IMR-90 (cell line): ENCODE measurements around the gene IRGM. TPM values are rescaled to one million over a fixed set of nuclear protein-coding genes. Genes with fewer than 3 reads are reported as not detected.

Source experiments
- ATAC-seq: fragments of 200-7000 bp; cut with Tn5 transposase; 2 replicates; pipeline ENCODE4 v1.9.1; 2020; ENCODE audit warnings: low read depth, mild to moderate bottlenecking, moderate library complexity
- BruUV-seq: library from RNA; stranded (reverse); fragments of 400-500 nt; replicated peaks from 2 replicates; lab custom pipeline; 2021; lab: Mats Ljungman, UMichigan
- CTCF ChIA-PET: fragments of 300-600 bp; formaldehyde crosslinking; extraction: SDS; loops from one replicate; lab custom pipeline; 2021; ENCODE audit warnings: antibody characterized with exemption; lab: Yijun Ruan, JAX
- POLR2A ChIA-PET: fragments of 300-600 bp; sonication (Branson Sonifier 250); formaldehyde crosslinking; loops from one replicate; lab custom pipeline; 2022; ENCODE audit warnings: antibody characterized with exemption; ENCODE audit not compliant: unreplicated experiment; lab: Charles Lee
- DNase-seq: peaks from one replicate; pipeline ENCODE4 v3.0.0; 2013
- H2AFZ ChIP-seq: replicated peaks from 2 replicates; pipeline ENCODE3; 2013; ENCODE audit warnings: low read length, mild to moderate bottlenecking; ENCODE audit not compliant: poor library complexity
- H2AK5ac ChIP-seq: 2 replicates; pipeline ENCODE4 v1.6.1; 2013; ENCODE audit warnings: low read depth, low read length, inconsistent platforms
- H2AK9ac ChIP-seq: replicated peaks from 2 replicates; pipeline ENCODE3; 2013; ENCODE audit warnings: mild to moderate bottlenecking, low read depth, low read length, moderate library complexity; ENCODE audit not compliant: poor library complexity
- H2BK120ac ChIP-seq: 2 replicates; pipeline ENCODE4 v1.6.1; 2013; ENCODE audit warnings: low read depth, low read length, inconsistent platforms
- H2BK15ac ChIP-seq: 3 replicates; pipeline ENCODE4 v1.6.1; 2013; ENCODE audit warnings: low read depth, low read length, inconsistent platforms
- H2BK20ac ChIP-seq: 2 replicates; pipeline ENCODE4 v1.6.1; 2013; ENCODE audit warnings: low read depth, mild to moderate bottlenecking, inconsistent platforms, low read length, moderate library complexity
- H2BK5ac ChIP-seq: 2 replicates; pipeline ENCODE4 v1.6.1; 2013; ENCODE audit warnings: mild to moderate bottlenecking, low read depth, low read length, inconsistent platforms; ENCODE audit not compliant: poor library complexity, severe bottlenecking
- H3K14ac ChIP-seq: replicated peaks from 2 replicates; pipeline ENCODE4 v1.6.1; 2013; ENCODE audit warnings: low read depth, low read length, inconsistent platforms
- H3K18ac ChIP-seq: 2 replicates; pipeline ENCODE4 v1.6.1; 2013; ENCODE audit warnings: low read depth, low read length, control low read depth
- H3K23ac ChIP-seq: 2 replicates; pipeline ENCODE4 v1.6.1; 2013; ENCODE audit warnings: low read depth, low read length, inconsistent platforms
- H3K27ac ChIP-seq: 2 replicates; pipeline ENCODE4 v1.5.1; 2013; ENCODE audit warnings: mild to moderate bottlenecking, control low read depth, low read length; ENCODE audit not compliant: insufficient read depth
- H3K27me3 ChIP-seq: 2 replicates; pipeline ENCODE4 v1.6.1; 2013; ENCODE audit warnings: low read length; ENCODE audit not compliant: control insufficient read depth, insufficient read depth
- H3K36me3 ChIP-seq: 2 replicates; pipeline ENCODE4 v1.6.1; 2013; ENCODE audit warnings: low read length, mixed read lengths; ENCODE audit not compliant: control insufficient read depth, insufficient read depth
- H3K4ac ChIP-seq: 2 replicates; pipeline ENCODE4 v1.6.1; 2013; ENCODE audit warnings: low read depth, low read length, inconsistent platforms
- H3K4me1 ChIP-seq: 2 replicates; pipeline ENCODE4 v1.6.1; 2013; ENCODE audit warnings: low read length, mixed read lengths; ENCODE audit not compliant: control insufficient read depth, insufficient read depth
- H3K4me2 ChIP-seq: 2 replicates; pipeline ENCODE4 v1.6.1; 2013; ENCODE audit warnings: low read depth, mild to moderate bottlenecking, control low read depth, low read length, moderate library complexity
- H3K4me3 ChIP-seq: 2 replicates; pipeline ENCODE4 v1.5.1; 2013; ENCODE audit warnings: low read depth, mild to moderate bottlenecking, control low read depth, low read length, moderate library complexity; ENCODE audit not compliant: insufficient read depth
- H3K56ac ChIP-seq: 2 replicates; pipeline ENCODE4 v1.6.1; 2013; ENCODE audit warnings: low read length, inconsistent platforms; ENCODE audit not compliant: insufficient read depth; ENCODE audit errors: extremely low read depth
- H3K79me1 ChIP-seq, 2 experiments: 2 replicates each; pipeline ENCODE4 v1.6.1; 2013; ENCODE audit warnings: low read length in 2 of 2, inconsistent platforms in 1 of 2, low read depth in 1 of 2
- H3K9ac ChIP-seq: 2 replicates; pipeline ENCODE4 v1.6.1; 2013; ENCODE audit warnings: low read depth, low read length, control low read depth
- H3K9me1 ChIP-seq: 2 replicates; pipeline ENCODE4 v1.6.1; 2013; ENCODE audit warnings: low read length, inconsistent platforms; ENCODE audit not compliant: insufficient read depth
- H3K9me3 ChIP-seq: 2 replicates; pipeline ENCODE4 v1.6.1; 2013; ENCODE audit warnings: low read length; ENCODE audit not compliant: control insufficient read depth, insufficient read depth
- H4K20me1 ChIP-seq: 2 replicates; pipeline ENCODE4 v1.6.1; 2013; ENCODE audit warnings: low read length, inconsistent platforms; ENCODE audit not compliant: insufficient read depth
- H4K5ac ChIP-seq: 2 replicates; pipeline ENCODE4 v1.6.1; 2013; ENCODE audit warnings: mild to moderate bottlenecking, low read depth, low read length, control low read depth
- H4K8ac ChIP-seq, 2 experiments: 2 replicates each; pipeline ENCODE4 v1.6.1; 2013; ENCODE audit warnings: low read depth in 2 of 2, low read length in 2 of 2, control low read depth in 1 of 2, inconsistent platforms in 1 of 2
- H4K91ac ChIP-seq: 2 replicates; pipeline ENCODE4 v1.6.1; 2013; ENCODE audit warnings: low read depth, low read length, inconsistent platforms; ENCODE audit not compliant: insufficient read depth
- BHLHE40 ChIP-seq: fragments of 150-350 bp; IDR thresholded peaks from 2 replicates; pipeline ENCODE4 v1.6.1; 2016; ENCODE audit warnings: mild to moderate bottlenecking, low read depth, low read length
- CEBPB ChIP-seq: IDR thresholded peaks from 2 replicates; pipeline ENCODE4 v1.6.1; 2012; ENCODE audit warnings: low read depth, low read length, improper control_type of control experiment
- MAZ ChIP-seq: IDR thresholded peaks from 2 replicates; pipeline ENCODE4 v1.6.1; 2012; ENCODE audit warnings: low read depth, mild to moderate bottlenecking, low read length, improper control_type of control experiment, moderate library complexity, borderline replicate concordance
- MXI1 ChIP-seq: IDR thresholded peaks from 2 replicates; pipeline ENCODE4 v1.6.1; 2012; ENCODE audit warnings: low read depth, mild to moderate bottlenecking, low read length, moderate library complexity, borderline replicate concordance
- NFE2L2 ChIP-seq: fragments of 150-350 bp; IDR thresholded peaks from 2 replicates; pipeline ENCODE4 v1.6.1; 2016; ENCODE audit warnings: low read depth, mild to moderate bottlenecking, low read length
- POLR2A ChIP-seq: IDR thresholded peaks from 2 replicates; pipeline ENCODE4 v1.6.1; 2012; ENCODE audit warnings: mild to moderate bottlenecking, low read depth, low read length
- SMC3 ChIP-seq: fragments of 150-350 bp; IDR thresholded peaks from 2 replicates; pipeline ENCODE4 v1.6.1; 2016; ENCODE audit warnings: low read depth, mild to moderate bottlenecking, antibody characterized with exemption, low read length, moderate library complexity
- WGBS, 2 experiments: methylation state at CpG; one replicate each; pipeline versions ENCODE4 v1.1.5 to v1.1.7; 2013; ENCODE audit warnings: missing lambda C conversion rate in 2 of 2; ENCODE audit not compliant: insufficient read length in 1 of 2; ENCODE audit errors: extremely low coverage in 2 of 2; 5-methylcytosine and 5-hydroxymethylcytosine counted together
- dilution Hi-C: fragments of 300-500 bp; cut with HindIII; formaldehyde crosslinking; loops from one replicate; pipeline ENCODE4 v1.14.3; 2018; ENCODE audit warnings: low sequenced_read_pairs; ENCODE audit not compliant: unreplicated experiment
- in situ Hi-C: fragments of 300-500 bp; cut with MboI; formaldehyde crosslinking; loops from 3 replicates; pipeline ENCODE4 v1.14.3; 2019; ENCODE audit warnings: low sequenced_read_pairs, inconsistent platforms, mixed read lengths
- intact Hi-C: fragments of 100-400 bp; cut with micrococcal nuclease; formaldehyde crosslinking; loops from 2 replicates; pipeline ENCODE4 v1.10.0; 2022
- polyA plus RNA-seq, 3 experiments: library from polyadenylated mRNA; depleted of rRNA; stranded (reverse); fragments of >200 nt; gene quantifications; 2 replicates each; pipeline ENCODE4 v1.2.3, GENCODE V29; 2012; ENCODE audit warnings: low replicate concordance in 1 of 3
- total RNA-seq: library from RNA; depleted of rRNA; stranded (reverse); fragments of >200 nt; gene quantifications from 2 replicates; pipeline ENCODE4 v1.2.3, GENCODE V29; 2012

Gene IRGM
- total and polyA plus RNA-seq, 2 of the 4 experiments (the other 2 are of a cell fraction), result not detected

DNA sequence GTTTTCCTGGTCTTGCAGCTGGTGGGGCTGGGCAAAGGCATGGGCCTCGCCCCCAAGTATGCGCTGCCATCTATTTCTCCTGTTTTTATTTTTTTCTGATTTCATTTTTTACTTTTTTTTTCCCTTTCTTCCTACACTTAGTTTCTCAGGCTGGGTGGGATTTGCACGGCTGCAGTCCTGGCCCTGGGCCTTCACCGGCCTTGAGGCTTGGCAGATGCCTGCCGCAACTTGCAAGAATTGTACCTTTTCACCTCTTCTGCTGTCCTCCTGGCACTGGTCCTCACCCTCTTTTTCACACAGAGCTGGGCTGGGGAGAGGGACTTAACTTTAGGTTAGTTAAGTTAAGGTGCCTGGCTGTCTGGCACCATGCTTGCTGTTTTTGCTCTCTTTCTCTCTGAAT lies 10.3 kb upstream of the IRGM start:
- intact Hi-C loops, result no loop called here
- ATAC-seq (no peak), DNase-seq (no peak)
- no TSS peak for BruUV-seq
- Histone ChIP-seq H3K9me3 (peaks cover 9% of the 10 kb centered on the region), H2AK5ac (no peak overlapping the region), H3K9ac (no peak overlapping the region), H2AFZ (no peak overlapping the region), H3K4me3 (no peak overlapping the region), H3K18ac (no peak overlapping the region), H3K4ac (no peak overlapping the region), H2AK9ac (no peak overlapping the region), H2BK15ac (no peak overlapping the region), H2BK120ac (no peak overlapping the region), H3K27me3 (peaks cover 21% of the 10 kb centered on the region), H3K36me3 (no peaks in the 10 kb centered on the region), H4K91ac (no peak overlapping the region), H4K20me1 (no peaks in the 10 kb centered on the region), H3K4me1 (no peaks in the 10 kb centered on the region), H3K27ac (no peak overlapping the region), H3K23ac (no peak overlapping the region), H3K79me1 (no peaks in the 10 kb centered on the region), H4K8ac (no peak overlapping the region), H3K4me2 (no peak overlapping the region), H3K14ac (no peak overlapping the region), H2BK5ac (no peak overlapping the region), H3K56ac (no peak overlapping the region), H4K5ac (no peak overlapping the region), H3K9me1 (no peaks in the 10 kb centered on the region), H2BK20ac (no peak overlapping the region)
- in situ Hi-C loops, result no loop called here
- ChIA-PET POLR2A (no interaction called here), CTCF (no interaction called here)
- TF ChIP-seq MAZ (no peak), CEBPB (no peak), POLR2A (no peak), NFE2L2 (no peak), MXI1 (no peak), SMC3 (no peak), BHLHE40 (no peak)
- dilution Hi-C loops, result no loop called here
- 64% methylated on average over 3 of the region's 5 CpGs; no CpG with 5 or more reads in 1 of the 2 experiments for WGBS, 2 experiments
